Measurements from ENCODE around the gene SORCS1.

SORCS1 gene

GRCh38 chr10:106741006-106741530 is 423.4 kb downstream of the SORCS1 start:
- DNase-seq (ENCODE audit: low read depth in 2 of 2): no peak

GRCh38 chr10:106740071-106740470 is 424.4 kb downstream of the SORCS1 start:
- DNase-seq (ENCODE audit: low read depth in 2 of 2): no peak

GRCh38 chr10:106734220-106734619 is 430.3 kb downstream of the SORCS1 start:
- no peak for DNase-seq (ENCODE audit: low read depth in 2 of 2)

- no peak for DNase-seq (ENCODE audit: low read depth in 2 of 2)
Measured at GRCh38 chr10:106728232-106728631, 436.3 kb downstream of the SORCS1 start.

GRCh38 chr10:106727170-106727569 is 437.3 kb downstream of the SORCS1 start:
- DNase-seq (ENCODE audit: low read depth in 2 of 2): no peak

GRCh38 chr10:106722524-106722923 is 442.0 kb downstream of the SORCS1 start:
- no peak for DNase-seq (ENCODE audit: low read depth in 2 of 2)

GRCh38 chr10:106720683-106721082 is 443.8 kb downstream of the SORCS1 start:
- no peak for DNase-seq (ENCODE audit: low read depth in 2 of 2)

- DNase-seq (ENCODE audit: low read depth in 2 of 2): no peak
Measured at GRCh38 chr10:106716381-106716780, 448.1 kb downstream of the SORCS1 start.

- no peak for DNase-seq (ENCODE audit: low read depth in 2 of 2)
Measured at GRCh38 chr10:106714734-106715555, 449.6 kb downstream of the SORCS1 start.

GRCh38 chr10:106713846-106714245 is 450.7 kb downstream of the SORCS1 start:
- DNase-seq (ENCODE audit: low read depth in 2 of 2): no peak

GRCh38 chr10:106712988-106713387 is 451.5 kb downstream of the SORCS1 start:
- no peak for DNase-seq (ENCODE audit: low read depth in 2 of 2)

- DNase-seq (ENCODE audit: low read depth in 2 of 2): no peak
Measured at GRCh38 chr10:106711313-106711906, 453.1 kb downstream of the SORCS1 start.

- no peak for DNase-seq (ENCODE audit: low read depth in 2 of 2)
Measured at GRCh38 chr10:106708506-106708905, 456.0 kb downstream of the SORCS1 start.

GRCh38 chr10:106707657-106708056 is 456.8 kb downstream of the SORCS1 start:
- DNase-seq (ENCODE audit: low read depth in 2 of 2): no peak

- DNase-seq (ENCODE audit: low read depth in 2 of 2): no peak
Measured at GRCh38 chr10:106706127-106706526, 458.4 kb downstream of the SORCS1 start.

- no peak for DNase-seq (ENCODE audit: low read depth in 2 of 2)
Measured at GRCh38 chr10:106705681-106706100, 458.8 kb downstream of the SORCS1 start.

GRCh38 chr10:106696239-106696638 is 468.3 kb downstream of the SORCS1 start:
- no peak for DNase-seq (ENCODE audit: low read depth in 2 of 2)

GRCh38 chr10:106694696-106695095 is 469.8 kb downstream of the SORCS1 start:
- DNase-seq (ENCODE audit: low read depth in 2 of 2): no peak

- no peak for DNase-seq (ENCODE audit: low read depth in 2 of 2)
Measured at GRCh38 chr10:106682175-106682574, 482.3 kb downstream of the SORCS1 start.

- no peak for DNase-seq (ENCODE audit: low read depth in 2 of 2)
Measured at GRCh38 chr10:106680061-106680460, 484.4 kb downstream of the SORCS1 start.

- no peak for DNase-seq (ENCODE audit: low read depth in 2 of 2)
Measured at GRCh38 chr10:106679314-106679713, 485.2 kb downstream of the SORCS1 start.

- DNase-seq (ENCODE audit: low read depth in 2 of 2): no peak
Measured at GRCh38 chr10:106672517-106673175, 491.9 kb downstream of the SORCS1 start.

GRCh38 chr10:106661767-106662140 is 502.8 kb downstream of the SORCS1 start:
- DNase-seq (ENCODE audit: low read depth in 2 of 2): no peak
